Neural cell (in vitro differentiated cells): ENCODE results near the gene F5. TPM values are rescaled to one million over a fixed set of nuclear protein-coding genes. Genes with fewer than 3 reads are reported as not detected.

Source experiments
- H2AFZ ChIP-seq: fragments of 200-600, 300-800 bp; sonication (generic), shearing (Covaris generic); 2 replicates; pipeline ENCODE4 v1.6.0; 2014; ENCODE audit warnings: low read depth, mild to moderate bottlenecking, antibody characterized with exemption, low read length, moderate library complexity
- H3F3A ChIP-seq: fragments of 200-600 bp; shearing (Covaris generic); 2 replicates; pipeline ENCODE4 v1.6.1; 2016; ENCODE audit warnings: mild to moderate bottlenecking, moderate library complexity, mixed read lengths, antibody characterized with exemption, low read length; ENCODE audit not compliant: insufficient read depth, poor library complexity, severe bottlenecking
- H3K27ac ChIP-seq: fragments of 200-600, 300-800 bp; sonication (generic), shearing (Covaris generic); 2 replicates; pipeline ENCODE4 v1.5.1; 2014; ENCODE audit warnings: mild to moderate bottlenecking, low read length, moderate library complexity
- H3K27me3 ChIP-seq: fragments of 300-800, 200-600 bp; sonication (generic), shearing (Covaris generic); 2 replicates; pipeline ENCODE4 v1.6.0; 2014; ENCODE audit warnings: mild to moderate bottlenecking, low read depth, low read length, moderate library complexity; ENCODE audit not compliant: insufficient read depth
- H3K36me3 ChIP-seq: fragments of 300-800, 200-600 bp; sonication (generic), shearing (Covaris generic); 2 replicates; pipeline ENCODE4 v1.5.1; 2014; ENCODE audit warnings: mild to moderate bottlenecking, antibody characterized with exemption, low read length, moderate library complexity; ENCODE audit not compliant: insufficient read depth
- H3K4me2 ChIP-seq: fragments of 300-800, 200-600 bp; sonication (generic), shearing (Covaris generic); 2 replicates; pipeline ENCODE4 v1.6.0; 2014; ENCODE audit warnings: mild to moderate bottlenecking, low read length
- H3K4me3 ChIP-seq: fragments of 300-800, 200-600 bp; sonication (generic), shearing (Covaris generic); 2 replicates; pipeline ENCODE4 v1.5.1; 2014; ENCODE audit warnings: mild to moderate bottlenecking, low read length, moderate library complexity
- H3K79me2 ChIP-seq: fragments of 200-600 bp; shearing (Covaris generic); replicated peaks from 2 replicates; pipeline ENCODE4 v1.6.0; 2014; ENCODE audit warnings: mild to moderate bottlenecking, low read length, moderate library complexity; ENCODE audit not compliant: insufficient read depth
- H3K9ac ChIP-seq: fragments of 300-800, 200-600 bp; sonication (generic), shearing (Covaris generic); 2 replicates; pipeline ENCODE4 v1.6.1; 2016; ENCODE audit warnings: mild to moderate bottlenecking, low read length, mixed read lengths
- H3K9me2 ChIP-seq: fragments of 200-600 bp; shearing (Covaris generic); 2 replicates; pipeline ENCODE4 v1.6.1; 2016; ENCODE audit warnings: mild to moderate bottlenecking, low read length, mixed read lengths; ENCODE audit not compliant: insufficient read depth
- H3K9me3 ChIP-seq: fragments of 200-600, 300-800 bp; sonication (generic), shearing (Covaris generic); 2 replicates; pipeline ENCODE4 v1.6.1; 2016; ENCODE audit warnings: mild to moderate bottlenecking, mixed run types, low read length, moderate library complexity, mixed read lengths
- H4K20me1 ChIP-seq: fragments of 200-600 bp; shearing (Covaris generic); 2 replicates; pipeline ENCODE4 v1.6.1; 2016; ENCODE audit warnings: mild to moderate bottlenecking, mixed run types; ENCODE audit not compliant: insufficient read depth
- EZH2 ChIP-seq: fragments of 200-600, 300-800 bp; shearing (Covaris generic), sonication (generic); IDR thresholded peaks from 2 replicates; pipeline ENCODE4 v1.6.1; 2014; ENCODE audit warnings: antibody characterized with exemption, low read length, borderline replicate concordance, mild to moderate bottlenecking; ENCODE audit not compliant: insufficient read depth, poor library complexity, severe bottlenecking
- MXI1 ChIP-seq: fragments of 450-650 bp; conservative IDR thresholded peaks from 2 replicates; pipeline ENCODE4 v1.6.1; 2014; ENCODE audit warnings: antibody characterized with exemption, mild to moderate bottlenecking; ENCODE audit not compliant: poor library complexity, severe bottlenecking
- POLR2AphosphoS5 ChIP-seq: IDR thresholded peaks from 2 replicates; pipeline ENCODE4 v1.6.1; 2012
- SMC3 ChIP-seq: fragments of 450-650 bp; conservative IDR thresholded peaks from 2 replicates; pipeline ENCODE4 v1.6.1; 2014; ENCODE audit warnings: antibody characterized with exemption, mild to moderate bottlenecking, moderate library complexity; ENCODE audit not compliant: poor library complexity
- TAF1 ChIP-seq: IDR thresholded peaks from 2 replicates; pipeline ENCODE4 v1.6.1; 2012; ENCODE audit warnings: low read depth
- polyA plus RNA-seq: library from polyadenylated mRNA; depleted of rRNA; stranded (reverse); fragments of >200 nt; gene quantifications from 2 replicates; pipeline ENCODE4 v1.2.3, GENCODE V29; 2014
- TF ChIP-seq, protein P1 (sequence below): fragments of 450-650 bp; IDR thresholded peaks from 2 replicates; pipeline ENCODE4 v1.5.1; 2014; ENCODE audit warnings: antibody characterized with exemption, mild to moderate bottlenecking, moderate library complexity; ENCODE audit not compliant: poor library complexity, severe bottlenecking

The F5 gene
- polyA plus RNA-seq, 1 donor from 2014 or later = not detected

DNA sequence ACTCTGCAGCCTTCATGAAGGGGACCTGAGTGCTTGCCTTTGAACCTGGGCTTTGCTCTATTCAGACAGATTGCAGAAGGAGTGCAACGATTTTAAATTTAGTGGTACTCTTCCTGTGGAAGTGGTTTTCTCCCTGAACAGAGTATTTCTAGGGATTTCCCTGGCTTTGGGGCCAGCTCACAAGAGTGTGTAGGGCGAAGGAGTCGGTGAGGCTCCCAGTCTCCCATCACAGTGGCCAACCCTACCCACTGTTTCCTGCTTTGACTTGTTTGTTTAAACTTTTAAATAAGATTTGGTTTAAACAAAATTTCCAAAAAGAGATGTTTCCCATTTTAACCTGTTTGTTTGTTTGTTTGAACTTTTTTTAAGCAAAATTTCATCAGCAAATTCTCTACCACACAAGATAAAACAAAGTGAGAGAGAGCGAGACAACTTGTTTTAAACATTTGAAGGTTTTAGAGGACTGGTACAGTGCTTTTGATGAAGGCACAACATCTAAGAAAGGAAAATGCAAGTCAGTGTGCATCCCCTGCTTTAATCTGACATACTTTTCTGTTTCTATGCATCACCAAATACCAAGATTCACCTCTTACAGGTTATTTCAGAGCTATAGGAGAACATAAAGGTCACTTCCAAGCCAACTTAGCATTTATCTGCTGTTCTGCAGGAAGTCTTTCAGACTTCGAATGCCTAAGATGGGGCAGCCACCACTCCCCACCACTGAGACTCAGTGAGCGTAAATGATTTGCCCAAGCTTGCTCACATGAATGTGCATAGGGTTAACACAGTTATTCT, 37.0 kb upstream of the F5 start:
- Histone ChIP-seq H3K9ac (no peak overlapping the region), H3K9me3 (no peaks in the 10 kb centered on the region), H4K20me1 (no peaks in the 10 kb centered on the region), H3K4me3 (no peak overlapping the region), H3K36me3 (no peaks in the 10 kb centered on the region), H3F3A (no peaks in the 10 kb centered on the region), H3K9me2 (no peaks in the 10 kb centered on the region), H3K4me2 (no peak overlapping the region), H2AFZ (no peak overlapping the region), H3K27ac (no peak overlapping the region), H3K27me3 (no peaks in the 10 kb centered on the region), H3K79me2 (no peaks in the 10 kb centered on the region)
- TF ChIP-seq, protein P1, sequence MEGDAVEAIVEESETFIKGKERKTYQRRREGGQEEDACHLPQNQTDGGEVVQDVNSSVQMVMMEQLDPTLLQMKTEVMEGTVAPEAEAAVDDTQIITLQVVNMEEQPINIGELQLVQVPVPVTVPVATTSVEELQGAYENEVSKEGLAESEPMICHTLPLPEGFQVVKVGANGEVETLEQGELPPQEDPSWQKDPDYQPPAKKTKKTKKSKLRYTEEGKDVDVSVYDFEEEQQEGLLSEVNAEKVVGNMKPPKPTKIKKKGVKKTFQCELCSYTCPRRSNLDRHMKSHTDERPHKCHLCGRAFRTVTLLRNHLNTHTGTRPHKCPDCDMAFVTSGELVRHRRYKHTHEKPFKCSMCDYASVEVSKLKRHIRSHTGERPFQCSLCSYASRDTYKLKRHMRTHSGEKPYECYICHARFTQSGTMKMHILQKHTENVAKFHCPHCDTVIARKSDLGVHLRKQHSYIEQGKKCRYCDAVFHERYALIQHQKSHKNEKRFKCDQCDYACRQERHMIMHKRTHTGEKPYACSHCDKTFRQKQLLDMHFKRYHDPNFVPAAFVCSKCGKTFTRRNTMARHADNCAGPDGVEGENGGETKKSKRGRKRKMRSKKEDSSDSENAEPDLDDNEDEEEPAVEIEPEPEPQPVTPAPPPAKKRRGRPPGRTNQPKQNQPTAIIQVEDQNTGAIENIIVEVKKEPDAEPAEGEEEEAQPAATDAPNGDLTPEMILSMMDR = no peak
- no peak for TF ChIP-seq TAF1

DNA sequence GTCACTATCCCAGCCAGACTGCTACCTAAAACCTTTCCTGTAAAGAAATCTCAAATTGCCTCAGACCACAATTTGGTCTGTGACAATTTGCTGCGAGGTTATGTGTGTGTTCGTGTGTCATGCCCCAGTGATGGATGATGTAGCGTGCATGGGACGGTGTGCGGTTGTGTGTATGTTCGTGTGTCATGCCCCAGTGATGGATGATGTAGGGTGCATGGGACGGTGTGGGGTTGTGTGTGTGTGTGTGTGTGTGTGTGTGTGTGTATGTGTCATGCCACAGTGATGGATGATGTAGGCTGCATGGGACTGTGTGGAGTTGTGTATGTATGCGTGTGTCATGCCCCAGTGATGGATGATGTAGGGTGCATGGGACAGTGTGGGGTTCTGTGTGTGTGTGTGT, 34.3 kb upstream of the F5 start:
- no peak for TF ChIP-seq SMC3
- H3K4me3 ChIP-seq = no peak overlapping the region
- no peaks in the 10 kb centered on the region for H3F3A ChIP-seq
- no peaks in the 10 kb centered on the region for H3K36me3 ChIP-seq
- H4K20me1 ChIP-seq = no peaks in the 10 kb centered on the region
- H3K27ac ChIP-seq = no peak overlapping the region
- H3K27me3 ChIP-seq = no peaks in the 10 kb centered on the region
- no peak overlapping the region for H2AFZ ChIP-seq
- no peaks in the 10 kb centered on the region for H3K79me2 ChIP-seq
- no peaks in the 10 kb centered on the region for H3K9me2 ChIP-seq
- no peak overlapping the region for H3K4me2 ChIP-seq
- no peaks in the 10 kb centered on the region for H3K9me3 ChIP-seq
- no peak overlapping the region for H3K9ac ChIP-seq

DNA sequence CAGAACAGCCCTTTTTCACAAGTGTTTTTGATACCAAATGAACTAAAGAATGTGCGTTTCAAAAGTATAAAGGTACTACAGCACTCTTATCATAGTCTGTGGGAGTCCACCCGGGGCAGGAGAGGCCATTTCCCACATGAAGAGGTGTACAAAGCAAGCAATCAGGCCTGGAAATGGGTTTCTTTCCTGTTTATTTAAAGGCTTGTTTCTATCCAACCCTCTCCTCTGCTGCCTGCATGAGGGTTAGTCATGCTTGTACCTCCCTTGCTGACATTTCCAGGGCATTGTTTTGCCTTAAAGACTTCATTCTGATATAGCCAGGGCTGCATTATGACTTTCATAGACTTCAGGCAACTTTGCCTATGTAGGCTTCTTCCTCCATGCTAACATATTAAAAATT, 32.1 kb upstream of the F5 start:
- Histone ChIP-seq H3F3A (no peaks in the 10 kb centered on the region), H4K20me1 (no peaks in the 10 kb centered on the region), H3K4me3 (no peak overlapping the region), H3K27ac (no peak overlapping the region), H3K9me3 (no peaks in the 10 kb centered on the region), H3K4me2 (no peak overlapping the region), H3K36me3 (no peaks in the 10 kb centered on the region), H3K27me3 (no peaks in the 10 kb centered on the region), H2AFZ (no peak overlapping the region), H3K9ac (no peak overlapping the region), H3K9me2 (no peaks in the 10 kb centered on the region), H3K79me2 (no peaks in the 10 kb centered on the region)
- TF ChIP-seq MXI1 (no peak), POLR2AphosphoS5 (no peak), SMC3 (no peak), EZH2 (no peak)
- TF ChIP-seq, protein P1 = no peak
